ENCODE results near the gene NME1. TPM values are rescaled to one million over a fixed set of nuclear protein-coding genes. Genes with fewer than 3 reads are reported as not detected.
"Not testable (repeated sequence)": the region's sequence is repeated elsewhere in the genome, so short reads cannot be mapped to it uniquely, and the experiment has no call there.

NME1 gene
- total RNA-seq, 2 experiments from 2014 or later: 148 to 150 TPM

GRCh38 chr17:51166987-51167931, 13.9 kb downstream of the NME1 start:
- Mint-ChIP-seq H3K4me3 (peak overlapping the region; percentile 88), H3K9me3 (ENCODE audit: insufficient read depth) (no peaks in the 10 kb centered on the region), H3K27ac (peak overlapping the region; percentile 91), H3K4me1 (ENCODE audit: low read depth) (peaks cover 39% of the 10 kb centered on the region), H3K36me3 (ENCODE audit: low read depth) (peaks cover 54% of the 10 kb centered on the region), H3K27me3 (ENCODE audit: low read depth) (no peaks in the 10 kb centered on the region)
- peak; percentile 72 for DNase-seq
- ChIA-PET POLR2A (interaction anchor here (1.1 kb wide), 1 partner anchor 13 kb away, joined by 3 read pairs; no protein-coding TSS in a partner anchor), CTCF (interaction anchor here (1.2 to 2.4 kb wide), 3 partner anchors 13 to 14 kb away, joined by 3 to 24 read pairs (median 6); partner anchors contain the start of gene NME1)
- peak; percentile 62 for ATAC-seq

- no peak for DNase-seq
- no peak overlapping the region for H3K27ac Mint-ChIP-seq
- POLR2A ChIA-PET: interaction anchor here (0.6 kb wide), 1 partner anchor 16 kb away, joined by 3 read pairs; the partner anchor contains the start of gene NME1
- CTCF ChIA-PET: no interaction called here
- H3K9me3 Mint-ChIP-seq (ENCODE audit: insufficient read depth): no peaks in the 10 kb centered on the region
- no peak overlapping the region for H3K4me3 Mint-ChIP-seq
- H3K36me3 Mint-ChIP-seq (ENCODE audit: low read depth): peaks cover 49% of the 10 kb centered on the region
- ATAC-seq: no peak
- peaks cover 39% of the 10 kb centered on the region for H3K4me1 Mint-ChIP-seq (ENCODE audit: low read depth)
- no peaks in the 10 kb centered on the region for H3K27me3 Mint-ChIP-seq (ENCODE audit: low read depth)
Measured at GRCh38 chr17:51169340-51169739, 16.0 kb downstream of the NME1 start.

GRCh38 chr17:51170736-51171135, 17.4 kb downstream of the NME1 start:
- ATAC-seq (no peak), DNase-seq (peak; percentile 11)
- Mint-ChIP-seq H3K4me1 (ENCODE audit: low read depth) (peaks cover 31% of the 10 kb centered on the region), H3K27ac (no peak overlapping the region), H3K9me3 (ENCODE audit: insufficient read depth) (no peaks in the 10 kb centered on the region), H3K36me3 (ENCODE audit: low read depth) (peaks cover 41% of the 10 kb centered on the region), H3K4me3 (no peak overlapping the region), H3K27me3 (ENCODE audit: low read depth) (no peaks in the 10 kb centered on the region)
- POLR2A ChIA-PET: no interaction called here
- CTCF ChIA-PET: interaction anchor here (0.7 to 1.7 kb wide), 2 partner anchors 17 to 364 kb away, joined by 3 to 6 read pairs; partner anchors contain the start of gene NME1

- ATAC-seq; H3K4me3 Mint-ChIP-seq; H3K9me3 Mint-ChIP-seq (ENCODE audit: insufficient read depth); POLR2A ChIA-PET; H3K27ac Mint-ChIP-seq; H3K27me3 Mint-ChIP-seq (ENCODE audit: low read depth); CTCF ChIA-PET; DNase-seq: not testable (repeated sequence)
- Mint-ChIP-seq H3K36me3 (ENCODE audit: low read depth) (peaks cover 38% of the 10 kb centered on the region), H3K4me1 (ENCODE audit: low read depth) (peaks cover 27% of the 10 kb centered on the region)
Measured at GRCh38 chr17:51172030-51172429, 18.7 kb downstream of the NME1 start.

GRCh38 chr17:51180486-51180885, 27.1 kb downstream of the NME1 start:
- no peaks in the 10 kb centered on the region for H3K4me1 Mint-ChIP-seq (ENCODE audit: low read depth)
- no peaks in the 10 kb centered on the region for H3K27me3 Mint-ChIP-seq (ENCODE audit: low read depth)
- CTCF ChIA-PET: interaction anchor here (0.9 kb wide), 1 partner anchor 14 kb away, joined by 3 read pairs; the partner anchor contains the start of gene NME2
- peaks cover 9% of the 10 kb centered on the region for H3K36me3 Mint-ChIP-seq (ENCODE audit: low read depth)
- no peaks in the 10 kb centered on the region for H3K9me3 Mint-ChIP-seq (ENCODE audit: insufficient read depth)
- DNase-seq (no peak), ATAC-seq (no peak)
- H3K4me3 Mint-ChIP-seq: no peak overlapping the region
- POLR2A ChIA-PET: no interaction called here
- no peak overlapping the region for H3K27ac Mint-ChIP-seq

GRCh38 chr17:51184124-51184523, 30.8 kb downstream of the NME1 start:
- Mint-ChIP-seq H3K9me3 (ENCODE audit: insufficient read depth) (no peaks in the 10 kb centered on the region), H3K4me1 (ENCODE audit: low read depth) (no peaks in the 10 kb centered on the region), H3K36me3 (ENCODE audit: low read depth) (peaks cover 13% of the 10 kb centered on the region), H3K4me3 (no peak overlapping the region), H3K27ac (no peak overlapping the region), H3K27me3 (ENCODE audit: low read depth) (no peaks in the 10 kb centered on the region)
- ChIA-PET CTCF (interaction anchor here (1.2 kb wide), 1 partner anchor 31 kb away, joined by 3 read pairs; the partner anchor contains the start of gene NME1), POLR2A (interaction anchor here (1.1 kb wide), 1 partner anchor 19 kb away, joined by 3 read pairs; no protein-coding TSS in a partner anchor)
- DNase-seq (no peak), ATAC-seq (no peak)

GRCh38 chr17:51185763-51186332, 32.5 kb downstream of the NME1 start:
- no peaks in the 10 kb centered on the region for H3K4me1 Mint-ChIP-seq (ENCODE audit: low read depth)
- H3K27ac Mint-ChIP-seq: no peak overlapping the region
- CTCF ChIA-PET: no interaction called here
- H3K9me3 Mint-ChIP-seq (ENCODE audit: insufficient read depth): no peaks in the 10 kb centered on the region
- H3K27me3 Mint-ChIP-seq (ENCODE audit: low read depth): no peaks in the 10 kb centered on the region
- no peak for DNase-seq
- peaks cover 16% of the 10 kb centered on the region for H3K36me3 Mint-ChIP-seq (ENCODE audit: low read depth)
- ATAC-seq: no peak
- POLR2A ChIA-PET: no interaction called here
- H3K4me3 Mint-ChIP-seq: no peak overlapping the region

- H3K27me3 Mint-ChIP-seq (ENCODE audit: low read depth): no peaks in the 10 kb centered on the region
- no peak for DNase-seq
- no peaks in the 10 kb centered on the region for H3K4me1 Mint-ChIP-seq (ENCODE audit: low read depth)
- ChIA-PET CTCF (no interaction called here), POLR2A (no interaction called here)
- peaks cover 27% of the 10 kb centered on the region for H3K36me3 Mint-ChIP-seq (ENCODE audit: low read depth)
- no peak overlapping the region for H3K4me3 Mint-ChIP-seq
- ATAC-seq: no peak
- no peaks in the 10 kb centered on the region for H3K9me3 Mint-ChIP-seq (ENCODE audit: insufficient read depth)
- H3K27ac Mint-ChIP-seq: no peak overlapping the region
Measured at GRCh38 chr17:51188271-51188833, 35.0 kb downstream of the NME1 start.

GRCh38 chr17:51189162-51189561, 35.8 kb downstream of the NME1 start:
- no peaks in the 10 kb centered on the region for H3K27me3 Mint-ChIP-seq (ENCODE audit: low read depth)
- peaks cover 26% of the 10 kb centered on the region for H3K36me3 Mint-ChIP-seq (ENCODE audit: low read depth)
- no peaks in the 10 kb centered on the region for H3K9me3 Mint-ChIP-seq (ENCODE audit: insufficient read depth)
- no peaks in the 10 kb centered on the region for H3K4me1 Mint-ChIP-seq (ENCODE audit: low read depth)
- CTCF ChIA-PET: no interaction called here
- DNase-seq (no peak), ATAC-seq (no peak)
- H3K4me3 Mint-ChIP-seq: no peak overlapping the region
- no peak overlapping the region for H3K27ac Mint-ChIP-seq
- POLR2A ChIA-PET: no interaction called here

GRCh38 chr17:51189628-51190027, 36.3 kb downstream of the NME1 start:
- H3K4me1 Mint-ChIP-seq (ENCODE audit: low read depth): no peaks in the 10 kb centered on the region
- no peak for DNase-seq
- H3K4me3 Mint-ChIP-seq: no peak overlapping the region
- H3K9me3 Mint-ChIP-seq (ENCODE audit: insufficient read depth): no peaks in the 10 kb centered on the region
- H3K36me3 Mint-ChIP-seq (ENCODE audit: low read depth): peaks cover 22% of the 10 kb centered on the region
- CTCF ChIA-PET: no interaction called here
- no peak for ATAC-seq
- H3K27ac Mint-ChIP-seq: no peak overlapping the region
- POLR2A ChIA-PET: no interaction called here
- no peaks in the 10 kb centered on the region for H3K27me3 Mint-ChIP-seq (ENCODE audit: low read depth)

GRCh38 chr17:51191895-51192294, 38.5 kb downstream of the NME1 start:
- POLR2A ChIA-PET: no interaction called here
- no peak for ATAC-seq
- H3K9me3 Mint-ChIP-seq (ENCODE audit: insufficient read depth): no peaks in the 10 kb centered on the region
- no peak overlapping the region for H3K4me3 Mint-ChIP-seq
- H3K4me1 Mint-ChIP-seq (ENCODE audit: low read depth): no peaks in the 10 kb centered on the region
- peaks cover 18% of the 10 kb centered on the region for H3K36me3 Mint-ChIP-seq (ENCODE audit: low read depth)
- no peak overlapping the region for H3K27ac Mint-ChIP-seq
- DNase-seq: no peak
- H3K27me3 Mint-ChIP-seq (ENCODE audit: low read depth): no peaks in the 10 kb centered on the region
- CTCF ChIA-PET: no interaction called here

- H3K9me3 Mint-ChIP-seq (ENCODE audit: insufficient read depth): no peaks in the 10 kb centered on the region
- H3K27ac Mint-ChIP-seq: no peak overlapping the region
- POLR2A ChIA-PET: no interaction called here
- no peak overlapping the region for H3K4me3 Mint-ChIP-seq
- no peaks in the 10 kb centered on the region for H3K27me3 Mint-ChIP-seq (ENCODE audit: low read depth)
- H3K4me1 Mint-ChIP-seq (ENCODE audit: low read depth): peaks cover 5% of the 10 kb centered on the region
- no peak for DNase-seq
- peaks cover 33% of the 10 kb centered on the region for H3K36me3 Mint-ChIP-seq (ENCODE audit: low read depth)
- no peak for ATAC-seq
- CTCF ChIA-PET: no interaction called here
Measured at GRCh38 chr17:51197754-51198153, 44.4 kb downstream of the NME1 start.

Measured in activated CD8-positive, alpha-beta T cell treated with anti-CD3 and anti-CD28 coated beads, Interleukin-2, amount 10 ng/mL, durations not matched to agents 7 days and 5 days (primary cell).